ENCODE data around the gene SLC35F2. TPM values are rescaled to one million over a fixed set of nuclear protein-coding genes. Genes with fewer than 3 reads are reported as not detected.

SLC35F2 gene
- total and polyA plus RNA-seq, 2 of the 4 experiments (the other 2 are of a cell fraction) = 4.9 to 15.4 TPM

DNA sequence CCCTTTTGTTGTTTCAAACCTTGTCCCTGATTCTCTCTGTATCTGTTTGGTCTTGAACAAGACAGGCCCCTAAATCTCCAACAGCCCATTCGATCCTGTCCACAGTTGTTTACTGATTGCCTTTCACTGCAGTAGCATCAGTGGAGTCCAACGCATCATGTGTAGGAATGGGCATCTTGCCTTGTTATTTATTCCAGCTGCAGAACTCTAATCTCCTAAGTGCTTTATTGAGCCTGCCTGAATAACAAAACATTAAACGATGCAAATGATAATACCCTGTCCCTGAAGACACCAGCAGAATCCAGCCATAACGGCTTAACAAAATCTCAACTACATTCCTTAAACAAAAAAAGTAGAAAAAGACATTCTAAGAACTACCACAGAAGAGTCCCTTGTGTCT lies 50.1 kb downstream of the SLC35F2 start:
- no peak overlapping the region for H4K91ac ChIP-seq (ENCODE audit: insufficient read depth, low read depth, low read length)
- H2BK120ac ChIP-seq (ENCODE audit: low read depth, low read length) = no peak overlapping the region
- H3K27me3 ChIP-seq (ENCODE audit: control insufficient read depth, insufficient read depth, low read length) = no peaks in the 10 kb centered on the region
- no peak overlapping the region for H3K56ac ChIP-seq (ENCODE audit: extremely low read depth, insufficient read depth, low read length)
- ChIA-PET CTCF (no interaction called here), POLR2A (ENCODE audit: unreplicated experiment) (no interaction called here)
- H2AFZ ChIP-seq (replicated peaks; ENCODE audit: low read length, poor library complexity) = no peak overlapping the region
- no peak overlapping the region for H2BK15ac ChIP-seq (ENCODE audit: low read depth, low read length)
- no peak overlapping the region for H3K9ac ChIP-seq (ENCODE audit: low read depth, low read length)
- no peaks in the 10 kb centered on the region for H3K9me3 ChIP-seq (ENCODE audit: control insufficient read depth, insufficient read depth, low read length)
- H3K36me3 ChIP-seq (ENCODE audit: control insufficient read depth, insufficient read depth, low read length) = peaks cover 3% of the 10 kb centered on the region; the same call in 1 of the 2 replicates
- no peak overlapping the region for H2AK9ac ChIP-seq (replicated peaks; ENCODE audit: low read depth, low read length, poor library complexity)
- no peak overlapping the region for H3K18ac ChIP-seq (ENCODE audit: low read depth, low read length)
- WGBS, 2 experiments (ENCODE audit: extremely low coverage in 2 of 2, insufficient read length in 1 of 2) = no CpG with 5 or more reads among the region's 4 CpGs
- no peak overlapping the region for H2AK5ac ChIP-seq (ENCODE audit: low read depth, low read length)
- no peaks in the 10 kb centered on the region for H4K20me1 ChIP-seq (ENCODE audit: insufficient read depth, low read length)
- H3K14ac ChIP-seq (replicated peaks; ENCODE audit: low read depth, low read length) = no peak overlapping the region
- no peaks in the 10 kb centered on the region; the same call in 1 of the 2 replicates for H3K9me1 ChIP-seq (ENCODE audit: insufficient read depth, low read length)
- no peak overlapping the region for H3K27ac ChIP-seq (ENCODE audit: insufficient read depth, low read length)
- no peak overlapping the region for H3K23ac ChIP-seq (ENCODE audit: low read depth, low read length)
- no peak overlapping the region for H3K4me3 ChIP-seq (ENCODE audit: insufficient read depth, low read depth, low read length)
- no peak overlapping the region for H2BK5ac ChIP-seq (ENCODE audit: low read depth, low read length, poor library complexity, severe bottlenecking)
- no peak overlapping the region for H4K5ac ChIP-seq (ENCODE audit: low read depth, low read length)
- TF ChIP-seq RFX5 (IDR thresholded peaks at IDR 0.05; ENCODE audit: low read depth, low read length) (no peak), POLR2A (IDR thresholded peaks at IDR 0.05; ENCODE audit: low read depth, low read length) (no peak), RAD21 (IDR thresholded peaks at IDR 0.05; ENCODE audit: low read length) (no peak), BHLHE40 (IDR thresholded peaks at IDR 0.05; ENCODE audit: low read depth, low read length) (no peak), FOS (IDR thresholded peaks at IDR 0.05; ENCODE audit: low read depth, low read length) (no peak), CEBPB (IDR thresholded peaks at IDR 0.05; ENCODE audit: low read depth, low read length) (no peak)
- TF ChIP-seq, protein P1, sequence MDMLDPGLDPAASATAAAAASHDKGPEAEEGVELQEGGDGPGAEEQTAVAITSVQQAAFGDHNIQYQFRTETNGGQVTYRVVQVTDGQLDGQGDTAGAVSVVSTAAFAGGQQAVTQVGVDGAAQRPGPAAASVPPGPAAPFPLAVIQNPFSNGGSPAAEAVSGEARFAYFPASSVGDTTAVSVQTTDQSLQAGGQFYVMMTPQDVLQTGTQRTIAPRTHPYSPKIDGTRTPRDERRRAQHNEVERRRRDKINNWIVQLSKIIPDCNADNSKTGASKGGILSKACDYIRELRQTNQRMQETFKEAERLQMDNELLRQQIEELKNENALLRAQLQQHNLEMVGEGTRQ (IDR thresholded peaks at IDR 0.05; ENCODE audit: low read depth, low read length) = no peak
- TF ChIP-seq, protein P2, sequence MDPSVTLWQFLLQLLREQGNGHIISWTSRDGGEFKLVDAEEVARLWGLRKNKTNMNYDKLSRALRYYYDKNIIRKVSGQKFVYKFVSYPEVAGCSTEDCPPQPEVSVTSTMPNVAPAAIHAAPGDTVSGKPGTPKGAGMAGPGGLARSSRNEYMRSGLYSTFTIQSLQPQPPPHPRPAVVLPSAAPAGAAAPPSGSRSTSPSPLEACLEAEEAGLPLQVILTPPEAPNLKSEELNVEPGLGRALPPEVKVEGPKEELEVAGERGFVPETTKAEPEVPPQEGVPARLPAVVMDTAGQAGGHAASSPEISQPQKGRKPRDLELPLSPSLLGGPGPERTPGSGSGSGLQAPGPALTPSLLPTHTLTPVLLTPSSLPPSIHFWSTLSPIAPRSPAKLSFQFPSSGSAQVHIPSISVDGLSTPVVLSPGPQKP (IDR thresholded peaks at IDR 0.05; ENCODE audit: borderline replicate concordance, low read depth, low read length) = no peak
- TF ChIP-seq, protein P3, sequence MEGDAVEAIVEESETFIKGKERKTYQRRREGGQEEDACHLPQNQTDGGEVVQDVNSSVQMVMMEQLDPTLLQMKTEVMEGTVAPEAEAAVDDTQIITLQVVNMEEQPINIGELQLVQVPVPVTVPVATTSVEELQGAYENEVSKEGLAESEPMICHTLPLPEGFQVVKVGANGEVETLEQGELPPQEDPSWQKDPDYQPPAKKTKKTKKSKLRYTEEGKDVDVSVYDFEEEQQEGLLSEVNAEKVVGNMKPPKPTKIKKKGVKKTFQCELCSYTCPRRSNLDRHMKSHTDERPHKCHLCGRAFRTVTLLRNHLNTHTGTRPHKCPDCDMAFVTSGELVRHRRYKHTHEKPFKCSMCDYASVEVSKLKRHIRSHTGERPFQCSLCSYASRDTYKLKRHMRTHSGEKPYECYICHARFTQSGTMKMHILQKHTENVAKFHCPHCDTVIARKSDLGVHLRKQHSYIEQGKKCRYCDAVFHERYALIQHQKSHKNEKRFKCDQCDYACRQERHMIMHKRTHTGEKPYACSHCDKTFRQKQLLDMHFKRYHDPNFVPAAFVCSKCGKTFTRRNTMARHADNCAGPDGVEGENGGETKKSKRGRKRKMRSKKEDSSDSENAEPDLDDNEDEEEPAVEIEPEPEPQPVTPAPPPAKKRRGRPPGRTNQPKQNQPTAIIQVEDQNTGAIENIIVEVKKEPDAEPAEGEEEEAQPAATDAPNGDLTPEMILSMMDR (conservative IDR thresholded peaks at IDR 0.05; ENCODE audit: low read depth, low read length) = no peak
- intact Hi-C loops (cut with micrococcal nuclease) (no loop called here), in situ Hi-C loops (cut with MboI; ENCODE audit: low sequenced_read_pairs) (no loop called here), dilution Hi-C loops (cut with HindIII; ENCODE audit: low sequenced_read_pairs, unreplicated experiment) (no loop called here)
- no TSS peak for BruUV-seq (replicated peaks)
- H3K4ac ChIP-seq (ENCODE audit: low read depth, low read length) = no peak overlapping the region
- no peaks in the 10 kb centered on the region for H3K79me1 ChIP-seq (ENCODE audit: low read depth in 1 of 2, low read length in 2 of 2)
- no peak overlapping the region for H2BK20ac ChIP-seq (ENCODE audit: low read depth, low read length)
- no peaks in the 10 kb centered on the region for H3K4me1 ChIP-seq (ENCODE audit: control insufficient read depth, insufficient read depth, low read length)
- DNase-seq (no peak), ATAC-seq (ENCODE audit: low read depth) (no peak)
- no peak overlapping the region for H4K8ac ChIP-seq (ENCODE audit: low read depth in 2 of 2, low read length in 2 of 2)
- no peak overlapping the region for H3K4me2 ChIP-seq (ENCODE audit: low read depth, low read length)

All from IMR-90 (cell line).